Measurements from ENCODE around the gene BDP1.

- TF ChIP-seq, protein P1, sequence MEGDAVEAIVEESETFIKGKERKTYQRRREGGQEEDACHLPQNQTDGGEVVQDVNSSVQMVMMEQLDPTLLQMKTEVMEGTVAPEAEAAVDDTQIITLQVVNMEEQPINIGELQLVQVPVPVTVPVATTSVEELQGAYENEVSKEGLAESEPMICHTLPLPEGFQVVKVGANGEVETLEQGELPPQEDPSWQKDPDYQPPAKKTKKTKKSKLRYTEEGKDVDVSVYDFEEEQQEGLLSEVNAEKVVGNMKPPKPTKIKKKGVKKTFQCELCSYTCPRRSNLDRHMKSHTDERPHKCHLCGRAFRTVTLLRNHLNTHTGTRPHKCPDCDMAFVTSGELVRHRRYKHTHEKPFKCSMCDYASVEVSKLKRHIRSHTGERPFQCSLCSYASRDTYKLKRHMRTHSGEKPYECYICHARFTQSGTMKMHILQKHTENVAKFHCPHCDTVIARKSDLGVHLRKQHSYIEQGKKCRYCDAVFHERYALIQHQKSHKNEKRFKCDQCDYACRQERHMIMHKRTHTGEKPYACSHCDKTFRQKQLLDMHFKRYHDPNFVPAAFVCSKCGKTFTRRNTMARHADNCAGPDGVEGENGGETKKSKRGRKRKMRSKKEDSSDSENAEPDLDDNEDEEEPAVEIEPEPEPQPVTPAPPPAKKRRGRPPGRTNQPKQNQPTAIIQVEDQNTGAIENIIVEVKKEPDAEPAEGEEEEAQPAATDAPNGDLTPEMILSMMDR (conservative IDR thresholded peaks at IDR 0.05; ENCODE audit: low read depth, low read length), result no peak
- TF ChIP-seq EZH2phosphoT487 (IDR thresholded peaks at IDR 0.05; ENCODE audit: borderline replicate concordance, low read length) (no peak), EZH2 (IDR thresholded peaks at IDR 0.05; ENCODE audit: low read length, unreplicated experiment) (no peak)
These were observed 133.1 kb downstream of the BDP1 start for GRCh38 chr5:71588533-71588885.
